Measurements from ENCODE around the gene S100A10.
A peak's percentile ranks its signal among the peaks of the same experiment; 100 is the strongest.

Gene S100A10

DNA sequence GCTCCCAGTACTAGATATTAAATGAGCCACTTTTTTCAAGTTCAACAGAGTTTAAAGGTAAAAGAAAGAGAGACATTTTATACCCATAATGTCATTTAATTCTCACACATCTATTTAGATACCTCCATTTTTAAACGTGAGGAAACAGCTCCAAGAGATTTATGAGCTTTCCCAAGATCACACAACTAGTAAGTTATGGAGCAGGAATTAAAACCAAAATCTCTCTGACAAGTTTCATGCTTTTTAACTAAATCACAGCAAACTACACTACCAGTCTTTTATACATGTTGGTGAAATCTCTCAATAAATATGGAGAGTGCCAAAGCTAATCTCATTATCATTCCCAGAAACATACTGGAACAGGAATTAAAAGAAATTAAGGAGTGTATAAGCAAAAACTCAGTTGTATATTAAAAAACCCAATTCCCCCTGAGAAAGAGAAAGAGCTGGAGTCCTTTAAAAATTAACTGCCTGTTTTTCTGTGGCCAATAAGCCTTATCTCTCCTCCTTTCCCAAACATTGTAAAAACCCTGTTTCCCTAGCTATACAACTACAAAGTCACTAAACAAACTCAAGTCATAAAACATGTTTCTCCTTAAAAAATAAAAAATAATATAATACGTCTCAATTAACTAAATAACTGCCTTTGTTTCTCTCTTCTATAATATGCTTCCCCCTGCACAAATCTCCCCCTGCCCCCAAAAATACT is 57.6 kb downstream of the S100A10 start:
- TF ChIP-seq LEF1 (IDR thresholded peaks at IDR 0.05; ENCODE audit: borderline replicate concordance) (no peak), HDGF (IDR thresholded peaks at IDR 0.05; ENCODE audit: borderline replicate concordance) (no peak), FOXM1 (IDR thresholded peaks at IDR 0.05; ENCODE audit: borderline replicate concordance) (no peak), CTBP1 (IDR thresholded peaks at IDR 0.05; ENCODE audit: borderline replicate concordance) (no peak), NFRKB (IDR thresholded peaks at IDR 0.05) (no peak), ZNF384 (IDR thresholded peaks at IDR 0.05) (no peak), BHLHE40 (IDR thresholded peaks at IDR 0.05; ENCODE audit: borderline replicate concordance) (no peak), ARNT (IDR thresholded peaks at IDR 0.05) (no peak), SUZ12 (IDR thresholded peaks at IDR 0.05) (no peak), TARDBP (IDR thresholded peaks at IDR 0.05) (no peak), FOXK2 (IDR thresholded peaks at IDR 0.05) (no peak), ELF4 (IDR thresholded peaks at IDR 0.05) (no peak), L3MBTL2 (conservative IDR thresholded peaks at IDR 0.05) (no peak), SP1 (IDR thresholded peaks at IDR 0.05) (no peak), FOXA1 (IDR thresholded peaks at IDR 0.05) (no peak)
- TF ChIP-seq, protein P1, sequence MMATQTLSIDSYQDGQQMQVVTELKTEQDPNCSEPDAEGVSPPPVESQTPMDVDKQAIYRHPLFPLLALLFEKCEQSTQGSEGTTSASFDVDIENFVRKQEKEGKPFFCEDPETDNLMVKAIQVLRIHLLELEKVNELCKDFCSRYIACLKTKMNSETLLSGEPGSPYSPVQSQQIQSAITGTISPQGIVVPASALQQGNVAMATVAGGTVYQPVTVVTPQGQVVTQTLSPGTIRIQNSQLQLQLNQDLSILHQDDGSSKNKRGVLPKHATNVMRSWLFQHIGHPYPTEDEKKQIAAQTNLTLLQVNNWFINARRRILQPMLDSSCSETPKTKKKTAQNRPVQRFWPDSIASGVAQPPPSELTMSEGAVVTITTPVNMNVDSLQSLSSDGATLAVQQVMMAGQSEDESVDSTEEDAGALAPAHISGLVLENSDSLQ (IDR thresholded peaks at IDR 0.05): no peak
- DNase-seq (ENCODE audit: extremely low spot score): no peak
- CTCF ChIA-PET: interaction anchor here (1.0 to 5.7 kb wide), 15 partner anchors 13 to 99 kb away, joined by 3 to 42 read pairs (median 4); partner anchors contain the start of gene S100A10
- POLR2A ChIA-PET: interaction anchor here (0.9 to 1.7 kb wide), 3 partner anchors 16 to 57 kb away, joined by 3 to 7 read pairs (median 3); partner anchors contain the start of gene S100A10

DNA sequence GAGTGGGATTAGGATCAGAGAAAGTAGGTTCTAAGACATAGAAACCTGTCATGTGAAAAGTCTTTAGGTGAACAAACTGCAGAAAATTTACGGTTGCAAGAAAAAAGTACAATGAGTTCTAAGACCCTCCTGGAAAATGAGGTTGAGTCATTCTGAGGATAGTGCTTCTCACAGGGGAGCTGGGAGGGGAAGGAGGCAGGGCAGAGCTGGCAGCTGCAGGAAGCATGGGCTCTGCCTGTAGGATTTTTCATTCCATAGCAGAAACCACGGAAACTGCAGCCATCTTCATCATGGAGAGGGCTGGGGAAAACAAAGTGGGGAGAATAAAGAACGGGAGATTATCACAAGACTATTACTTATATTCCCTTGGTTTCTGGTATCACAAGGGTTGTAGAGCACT is 58.5 kb downstream of the S100A10 start:
- CTCF ChIA-PET: interaction anchor here (0.6 to 5.7 kb wide), 17 partner anchors 9 to 100 kb away, joined by 3 to 42 read pairs (median 4); partner anchors contain the start of gene S100A10
- no peak for DNase-seq (ENCODE audit: extremely low spot score)
- TF ChIP-seq SP1 (IDR thresholded peaks at IDR 0.05) (no peak), L3MBTL2 (conservative IDR thresholded peaks at IDR 0.05) (no peak), ELF4 (IDR thresholded peaks at IDR 0.05) (no peak), FOXA1 (IDR thresholded peaks at IDR 0.05) (no peak), BHLHE40 (IDR thresholded peaks at IDR 0.05; ENCODE audit: borderline replicate concordance) (no peak), ZNF384 (IDR thresholded peaks at IDR 0.05) (no peak), TARDBP (IDR thresholded peaks at IDR 0.05) (no peak), FOXM1 (IDR thresholded peaks at IDR 0.05; ENCODE audit: borderline replicate concordance) (no peak), SUZ12 (IDR thresholded peaks at IDR 0.05) (no peak), FOXK2 (IDR thresholded peaks at IDR 0.05) (no peak), LEF1 (IDR thresholded peaks at IDR 0.05; ENCODE audit: borderline replicate concordance) (no peak)
- TF ChIP-seq, protein P1 (IDR thresholded peaks at IDR 0.05): no peak
- POLR2A ChIA-PET: interaction anchor here (1.3 to 1.7 kb wide), 4 partner anchors 17 to 66 kb away, joined by 3 to 7 read pairs (median 4); partner anchors contain the start of gene S100A10

DNA sequence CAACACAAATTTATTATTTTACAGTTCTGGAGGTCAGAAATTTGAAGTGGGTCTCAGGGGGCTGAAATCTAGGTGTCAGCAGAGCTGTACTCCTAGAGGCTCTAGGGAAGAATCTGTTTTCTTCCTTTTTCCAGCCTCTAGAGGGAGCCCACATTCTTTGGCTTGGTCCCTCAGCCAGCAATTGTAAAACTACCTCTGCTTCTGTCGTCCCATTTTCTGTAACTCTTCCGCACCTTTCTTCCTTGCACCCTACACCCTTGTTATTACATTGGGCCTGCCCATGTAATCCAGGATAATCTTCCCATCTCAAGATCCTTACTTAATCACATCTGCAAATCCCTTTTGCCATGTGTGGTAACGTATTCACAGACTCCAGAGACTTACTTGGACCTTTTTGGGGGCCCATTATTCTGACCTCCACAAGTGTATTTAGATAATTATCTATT is 59.6 kb downstream of the S100A10 start:
- TF ChIP-seq ZNF384 (IDR thresholded peaks at IDR 0.05): no peak
- TF ChIP-seq CTBP1 (IDR thresholded peaks at IDR 0.05; ENCODE audit: borderline replicate concordance): no peak
- no peak for TF ChIP-seq HDGF (IDR thresholded peaks at IDR 0.05; ENCODE audit: borderline replicate concordance)
- no peak for TF ChIP-seq NFRKB (IDR thresholded peaks at IDR 0.05)
- TF ChIP-seq LEF1 (IDR thresholded peaks at IDR 0.05; ENCODE audit: borderline replicate concordance): no peak
- no peak for TF ChIP-seq FOXK2 (IDR thresholded peaks at IDR 0.05)
- no peak for TF ChIP-seq SUZ12 (IDR thresholded peaks at IDR 0.05)
- TF ChIP-seq BHLHE40 (IDR thresholded peaks at IDR 0.05; ENCODE audit: borderline replicate concordance): no peak
- TF ChIP-seq SP1 (IDR thresholded peaks at IDR 0.05): no peak
- TF ChIP-seq ARNT (IDR thresholded peaks at IDR 0.05): no peak
- TF ChIP-seq TARDBP (IDR thresholded peaks at IDR 0.05): no peak
- DNase-seq (ENCODE audit: extremely low spot score): peak; percentile 74
- POLR2A ChIA-PET: interaction anchor here (0.9 to 1.4 kb wide), 4 partner anchors 25 to 70 kb away, joined by 3 to 4 read pairs (median 4); partner anchors contain the start of genes S100A10 and THEM4
- CTCF ChIA-PET: interaction anchor here (0.6 to 5.7 kb wide), 14 partner anchors 26 to 1004 kb away, joined by 3 to 42 read pairs (median 6); no protein-coding TSS in a partner anchor
